Activated CD8-positive, alpha-beta memory T cell treated with anti-CD3 and anti-CD28 coated beads for 4 hours (primary cell): Measurements from ENCODE around the gene CNOT1.
A peak's percentile ranks its signal among the peaks of the same experiment; 100 is the strongest.

Experiments used
- DNase-seq, 2 donors: peaks; one replicate each; pipeline ENCODE4 v3.0.0-alpha.2; 2020; ENCODE audit warnings: low read depth in 2 of 2

The CNOT1 gene

DNA sequence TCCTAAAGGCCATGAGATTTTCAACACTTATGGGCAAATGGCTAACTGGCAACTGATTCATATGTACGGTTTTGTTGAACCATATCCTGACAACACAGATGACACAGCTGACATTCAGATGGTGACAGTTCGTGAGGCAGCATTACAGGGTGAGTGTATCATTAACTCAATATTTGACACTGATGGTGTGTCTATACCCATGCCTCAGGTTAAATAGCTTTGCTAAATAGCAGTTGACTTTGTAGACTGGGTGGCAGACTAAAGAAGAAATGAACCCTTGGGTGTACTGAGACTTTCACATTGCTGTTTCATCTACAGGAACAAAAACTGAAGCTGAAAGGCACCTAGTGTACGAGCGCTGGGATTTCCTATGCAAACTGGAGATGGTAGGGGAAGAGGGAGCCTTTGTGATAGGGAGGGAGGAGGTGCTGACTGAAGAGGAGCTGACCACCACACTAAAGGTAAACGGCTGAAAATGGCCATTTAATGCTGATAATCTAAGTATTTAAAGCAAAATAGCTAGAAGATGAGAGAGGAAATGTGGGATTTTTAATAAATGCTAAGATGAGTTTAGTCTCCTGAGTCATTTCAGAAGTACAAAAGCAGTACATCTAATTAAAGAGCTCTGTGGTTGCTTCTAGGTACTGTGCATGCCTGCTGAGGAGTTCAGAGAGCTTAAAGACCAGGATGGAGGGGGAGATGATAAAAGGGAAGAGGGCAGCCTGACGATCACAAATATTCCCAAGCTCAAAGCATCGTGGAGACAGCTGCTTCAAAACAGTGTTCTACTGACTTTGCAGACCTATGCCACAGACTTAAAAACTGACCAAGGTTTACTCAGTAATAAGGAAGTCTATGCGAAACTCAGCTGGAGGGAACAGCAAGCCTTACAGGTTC is 111.3 kb downstream of the CNOT1 start:
- no peak for DNase-seq

DNA sequence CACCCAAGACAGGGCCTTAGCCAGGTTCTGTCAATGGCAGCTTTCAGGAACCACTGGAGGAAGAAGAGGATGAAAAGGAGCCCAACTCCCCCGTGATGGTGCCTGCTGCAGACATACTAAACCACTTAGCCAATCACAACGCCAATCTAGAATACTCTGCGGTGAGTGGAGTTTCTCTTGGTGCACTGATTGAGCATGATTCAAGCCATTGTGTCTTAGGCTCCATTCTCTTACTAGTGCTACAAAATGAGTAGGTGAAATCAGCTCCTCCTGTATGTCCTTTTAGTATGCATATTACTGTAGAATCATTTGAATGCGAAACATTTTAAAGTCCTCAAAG is 112.9 kb downstream of the CNOT1 start:
- DNase-seq = no peak

DNA sequence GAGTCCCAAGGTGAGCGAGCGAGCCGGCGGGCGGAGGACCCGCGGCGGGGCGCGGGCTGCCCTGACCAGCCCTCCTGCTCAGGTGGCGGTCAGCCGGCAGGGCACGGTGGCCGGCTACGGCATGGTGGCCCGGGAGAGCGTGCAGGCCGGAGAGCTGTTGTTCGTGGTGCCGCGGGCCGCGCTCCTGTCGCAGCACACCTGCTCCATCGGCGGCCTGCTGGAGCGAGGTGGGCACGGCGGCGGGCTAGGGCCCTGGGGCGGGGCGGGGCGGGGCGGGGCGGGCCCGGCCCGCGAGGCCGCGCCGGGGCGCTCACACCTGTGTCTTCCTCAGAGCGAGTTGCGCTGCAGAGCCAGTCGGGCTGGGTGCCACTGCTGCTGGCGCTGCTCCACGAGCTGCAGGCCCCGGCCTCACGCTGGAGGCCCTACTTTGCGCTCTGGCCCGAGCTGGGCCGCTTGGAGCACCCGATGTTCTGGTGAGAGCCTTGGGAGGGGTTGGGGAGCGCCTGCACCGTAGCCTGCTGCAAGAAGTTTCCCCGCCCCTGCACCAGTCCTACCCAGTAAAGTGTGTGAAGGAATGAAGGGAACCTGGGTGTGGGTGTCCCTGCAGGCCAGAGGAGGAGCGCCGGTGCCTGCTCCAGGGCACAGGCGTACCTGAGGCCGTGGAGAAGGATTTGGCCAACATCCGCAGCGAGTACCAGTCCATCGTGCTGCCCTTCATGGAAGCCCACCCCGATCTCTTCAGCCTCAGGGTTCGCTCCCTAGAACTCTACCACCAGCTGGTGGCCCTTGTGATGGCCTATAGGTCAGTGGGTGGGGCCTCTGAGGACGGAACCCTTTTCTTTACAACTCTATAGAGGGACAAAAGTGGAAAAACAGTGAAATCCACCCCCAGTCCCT is 113.5 kb downstream of the CNOT1 start:
- no peak for DNase-seq

GRCh38 chr16:58515125-58515870 is 114.3 kb downstream of the CNOT1 start, which contains the start of gene SETD6:
Gene SETD6 (plus strand): TSS chr16:58515517. CDS start chr16:58515538, 21 bp downstream.
- peak; percentile 53 to 61 for DNase-seq

DNA sequence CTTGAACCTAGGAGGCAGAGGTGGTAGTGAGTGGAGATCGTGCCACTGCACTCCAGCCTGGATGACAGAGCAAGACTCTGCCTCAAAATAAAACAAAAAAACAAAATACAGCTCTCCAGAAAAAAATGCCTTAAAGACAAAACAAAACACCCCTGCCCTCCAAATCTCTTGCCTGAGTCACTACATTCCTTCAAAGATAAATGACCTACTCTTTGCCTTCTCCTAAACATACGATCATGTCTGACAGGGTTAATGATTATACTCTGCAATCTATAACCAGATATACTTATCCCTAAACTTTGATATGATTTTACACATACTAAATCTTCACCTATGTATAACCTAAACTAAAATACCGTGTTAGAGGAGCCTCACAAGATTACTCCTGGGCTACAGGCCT is 115.8 kb downstream of the CNOT1 start:
- no peak for DNase-seq

GRCh38 chr16:58511933-58512815 is 117.5 kb downstream of the CNOT1 start:
- peak; percentile 65 to 67 for DNase-seq

- no peak for DNase-seq
Measured at GRCh38 chr16:58510776-58511628, 118.6 kb downstream of the CNOT1 start.

DNA sequence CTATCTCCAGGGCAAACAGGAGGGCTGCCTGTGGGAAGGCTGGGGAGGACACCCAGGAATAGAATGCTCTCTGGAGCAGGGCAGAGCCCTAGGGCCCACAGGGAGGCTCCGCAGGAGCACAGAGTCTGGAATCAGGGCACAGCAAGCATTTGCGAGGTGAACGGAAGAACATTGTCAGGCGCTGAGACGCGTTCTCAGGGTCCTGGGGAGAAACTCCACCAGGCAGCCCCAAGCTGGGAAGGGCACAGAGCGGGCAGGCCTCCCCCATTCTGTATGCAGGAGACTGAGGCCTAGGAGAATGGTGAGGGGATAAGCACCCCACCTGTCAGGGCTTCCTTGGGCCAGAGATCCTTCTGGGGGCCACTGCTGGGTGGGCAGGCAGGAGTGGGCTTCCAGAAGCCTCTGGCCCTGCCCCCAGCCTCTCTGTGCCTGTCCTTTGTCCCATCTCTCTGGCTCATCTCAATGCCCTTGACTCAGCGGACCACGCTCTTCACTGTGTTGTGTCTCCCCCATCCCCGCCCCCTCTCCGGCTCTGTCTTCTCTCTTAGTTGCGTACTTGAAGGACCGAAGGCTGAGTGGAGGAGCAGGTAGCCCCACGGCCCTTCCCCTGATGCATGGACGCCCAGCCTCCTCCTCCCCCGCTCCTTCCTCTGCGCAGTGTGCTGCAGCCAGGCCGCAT is 119.4 kb downstream of the CNOT1 start:
- no peak for DNase-seq

- DNase-seq = no peak
Measured at GRCh38 chr16:58509256-58510096, 120.2 kb downstream of the CNOT1 start.

DNA sequence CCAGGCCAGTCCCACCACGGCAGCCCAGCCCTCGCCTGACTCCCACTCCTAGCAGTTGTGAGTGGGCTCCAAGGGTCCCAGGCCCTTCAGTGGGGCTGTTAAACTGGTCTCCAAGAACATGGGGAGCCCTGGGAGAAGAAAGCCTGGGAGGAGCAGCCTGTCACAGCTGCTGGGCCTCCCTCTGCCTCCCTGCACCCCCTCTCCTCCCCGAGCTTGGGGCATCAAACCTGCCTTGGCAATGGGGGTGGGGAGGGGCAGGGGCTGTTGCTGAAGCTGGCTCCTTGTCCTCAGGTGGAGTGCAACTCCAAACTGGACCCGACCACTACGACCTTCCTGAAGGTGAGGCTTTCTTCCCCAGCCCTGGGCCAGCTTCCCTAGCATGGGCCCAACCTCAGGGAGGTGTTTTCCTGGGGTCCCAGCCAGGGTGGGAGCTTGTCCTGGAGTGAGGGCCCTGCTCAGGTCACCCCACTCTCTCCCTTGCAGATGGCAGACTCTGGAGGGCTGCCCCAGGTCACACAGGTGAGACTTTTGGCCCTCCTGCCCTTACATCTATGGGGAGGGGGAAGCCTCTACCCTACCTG is 120.9 kb downstream of the CNOT1 start:
- no peak for DNase-seq

GRCh38 chr16:58507963-58508670 is 121.5 kb downstream of the CNOT1 start:
- no peak for DNase-seq

DNA sequence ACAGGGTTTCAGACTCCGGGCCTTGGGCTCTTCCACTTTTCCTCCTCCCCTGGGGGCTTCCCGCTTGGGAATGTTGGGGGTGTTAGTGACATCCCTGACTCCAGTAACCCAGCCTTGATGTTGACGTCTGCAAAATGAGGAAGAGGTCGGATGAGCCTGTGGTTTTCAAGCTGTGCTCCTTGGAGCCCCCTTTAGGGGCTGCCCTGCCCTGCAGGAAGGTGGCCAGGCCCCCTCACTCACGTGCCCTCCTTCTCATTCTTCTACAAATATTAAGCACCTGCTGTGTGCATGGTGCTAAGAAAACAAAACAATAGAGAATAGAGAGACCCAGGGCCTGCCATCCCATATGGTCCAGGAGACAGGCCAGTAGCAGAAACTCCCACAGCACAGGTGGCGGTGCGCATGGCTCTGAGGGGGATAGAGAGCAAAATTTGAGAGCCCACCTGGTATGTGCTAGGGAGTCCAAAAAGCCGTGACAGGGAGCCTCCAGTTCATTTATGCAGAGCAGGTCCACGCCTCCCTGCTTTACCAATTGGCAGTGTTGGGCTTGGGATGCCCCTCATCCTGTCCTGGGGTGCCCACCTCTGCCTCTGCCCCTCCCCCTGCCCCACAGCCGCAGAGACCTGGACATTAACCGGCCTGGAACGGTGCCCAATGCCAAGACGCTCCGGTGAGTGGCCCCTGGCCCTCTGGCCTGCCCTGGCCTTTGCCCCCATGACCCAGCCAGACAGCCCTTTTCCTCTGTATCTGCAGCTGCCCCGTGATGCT is 122.2 kb downstream of the CNOT1 start:
- DNase-seq = no peak

GRCh38 chr16:58506241-58507194 is 123.1 kb downstream of the CNOT1 start:
- no peak for DNase-seq

- DNase-seq = no peak
Measured at GRCh38 chr16:58503863-58504688, 125.5 kb downstream of the CNOT1 start.
